HCT116 (cell line): Measurements from ENCODE around the gene TRAF3.

Experiments used
- CEBPB ChIP-seq: IDR thresholded peaks from 2 replicates; pipeline ENCODE4 v1.6.1; 2012; ENCODE audit warnings: low read depth
- EGR1 ChIP-seq: IDR thresholded peaks from 2 replicates; pipeline ENCODE4 v1.6.1; 2012; ENCODE audit warnings: low read depth
- EZH2 ChIP-seq: fragments of 200-600 bp; sonication (generic); IDR thresholded peaks from 2 replicates; pipeline ENCODE4 v1.6.1; 2017; ENCODE audit warnings: antibody characterized with exemption, mixed run types
- EZH2phosphoT487 ChIP-seq: fragments of 200-600 bp; IDR thresholded peaks from 2 replicates; pipeline ENCODE4 v1.6.1; 2018; ENCODE audit warnings: antibody characterized with exemption, borderline replicate concordance
- JUND ChIP-seq: IDR thresholded peaks from 2 replicates; pipeline ENCODE4 v1.6.1; 2012
- POLR2A ChIP-seq: IDR thresholded peaks from 2 replicates; pipeline ENCODE4 v1.7.0; 2011; ENCODE audit warnings: borderline replicate concordance; ENCODE audit not compliant: insufficient read depth, insufficient read length; ENCODE audit errors: extremely low read depth
- POLR2AphosphoS5 ChIP-seq: IDR thresholded peaks from 2 replicates; pipeline ENCODE4 v1.6.1; 2011; ENCODE audit warnings: mild to moderate bottlenecking, low read depth, low read length, moderate library complexity
- RAD21 ChIP-seq: IDR thresholded peaks from 2 replicates; pipeline ENCODE4 v1.6.1; 2012; ENCODE audit warnings: low read depth, mild to moderate bottlenecking
- YY1 ChIP-seq: IDR thresholded peaks from 2 replicates; pipeline ENCODE4 v1.6.1; 2011; ENCODE audit warnings: low read length, low read depth, moderate library complexity, mild to moderate bottlenecking; ENCODE audit not compliant: insufficient replicate concordance; ENCODE audit errors: extremely low read depth
- ZNF274 ChIP-seq: fragments of 200-500 bp; sonication (Bioruptor generic); IDR thresholded peaks from 2 replicates; pipeline ENCODE4 v1.6.1; 2014; ENCODE audit warnings: mild to moderate bottlenecking, low read depth, low read length, inconsistent platforms
- TF ChIP-seq, protein P1 (sequence below), 3 experiments: fragments of 200-600 bp in 1 of 3; sonication (generic) in 1 of 3; IDR thresholded peaks in 2 of 3; conservative IDR thresholded peaks in 1 of 3; 2 replicates each; pipeline ENCODE4 v1.5.1; 2012 to 2017; ENCODE audit warnings: low read depth in 2 of 3, low read length in 2 of 3, antibody characterized with exemption in 1 of 3, borderline replicate concordance in 1 of 3, control low read depth in 1 of 3, mild to moderate bottlenecking in 1 of 3, mixed read lengths in 1 of 3, mixed run types in 1 of 3, moderate library complexity in 1 of 3; ENCODE audit not compliant: insufficient read depth in 1 of 3
- TF ChIP-seq, protein P2 (sequence below): IDR thresholded peaks from 2 replicates; pipeline ENCODE4 v1.6.1; 2012
- TF ChIP-seq, protein P3 (sequence below): IDR thresholded peaks from 2 replicates; pipeline ENCODE4 v1.6.1; 2012

DNA sequence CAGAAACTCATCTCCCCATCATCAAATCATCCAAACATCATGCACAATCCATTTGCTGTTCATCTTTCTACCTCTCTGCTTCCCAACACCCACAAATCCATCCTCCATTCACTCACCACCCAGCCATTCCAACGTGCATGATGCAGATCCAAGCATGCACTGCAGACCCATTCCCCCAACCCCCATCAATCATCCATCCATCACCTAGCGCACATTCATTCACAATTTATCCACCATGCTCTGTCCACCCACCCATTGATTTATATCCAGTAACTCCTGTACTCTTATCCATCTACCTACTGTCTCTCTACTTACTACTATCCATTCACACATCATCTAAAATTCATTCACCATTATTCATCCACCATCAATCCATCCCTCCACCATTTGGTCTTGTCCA is 141.2 kb downstream of the TRAF3 start:
- TF ChIP-seq EZH2 (no peak), POLR2AphosphoS5 (no peak), RAD21 (no peak), ZNF274 (no peak), JUND (no peak), CEBPB (no peak), EZH2phosphoT487 (no peak), EGR1 (no peak), POLR2A (no peak), YY1 (no peak)
- TF ChIP-seq, protein P1, sequence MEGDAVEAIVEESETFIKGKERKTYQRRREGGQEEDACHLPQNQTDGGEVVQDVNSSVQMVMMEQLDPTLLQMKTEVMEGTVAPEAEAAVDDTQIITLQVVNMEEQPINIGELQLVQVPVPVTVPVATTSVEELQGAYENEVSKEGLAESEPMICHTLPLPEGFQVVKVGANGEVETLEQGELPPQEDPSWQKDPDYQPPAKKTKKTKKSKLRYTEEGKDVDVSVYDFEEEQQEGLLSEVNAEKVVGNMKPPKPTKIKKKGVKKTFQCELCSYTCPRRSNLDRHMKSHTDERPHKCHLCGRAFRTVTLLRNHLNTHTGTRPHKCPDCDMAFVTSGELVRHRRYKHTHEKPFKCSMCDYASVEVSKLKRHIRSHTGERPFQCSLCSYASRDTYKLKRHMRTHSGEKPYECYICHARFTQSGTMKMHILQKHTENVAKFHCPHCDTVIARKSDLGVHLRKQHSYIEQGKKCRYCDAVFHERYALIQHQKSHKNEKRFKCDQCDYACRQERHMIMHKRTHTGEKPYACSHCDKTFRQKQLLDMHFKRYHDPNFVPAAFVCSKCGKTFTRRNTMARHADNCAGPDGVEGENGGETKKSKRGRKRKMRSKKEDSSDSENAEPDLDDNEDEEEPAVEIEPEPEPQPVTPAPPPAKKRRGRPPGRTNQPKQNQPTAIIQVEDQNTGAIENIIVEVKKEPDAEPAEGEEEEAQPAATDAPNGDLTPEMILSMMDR (IDR thresholded peaks at IDR 0.05 in 2 of 3, conservative IDR thresholded peaks at IDR 0.05 in 1 of 3; ENCODE audit: borderline replicate concordance in 1 of 3, insufficient read depth in 1 of 3, low read depth in 2 of 3, low read length in 2 of 3), result no peak
- TF ChIP-seq, protein P2, sequence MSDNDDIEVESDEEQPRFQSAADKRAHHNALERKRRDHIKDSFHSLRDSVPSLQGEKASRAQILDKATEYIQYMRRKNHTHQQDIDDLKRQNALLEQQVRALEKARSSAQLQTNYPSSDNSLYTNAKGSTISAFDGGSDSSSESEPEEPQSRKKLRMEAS, result no peak
- TF ChIP-seq, protein P3, sequence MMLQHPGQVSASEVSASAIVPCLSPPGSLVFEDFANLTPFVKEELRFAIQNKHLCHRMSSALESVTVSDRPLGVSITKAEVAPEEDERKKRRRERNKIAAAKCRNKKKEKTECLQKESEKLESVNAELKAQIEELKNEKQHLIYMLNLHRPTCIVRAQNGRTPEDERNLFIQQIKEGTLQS, result no peak
